Measurements from ENCODE around the gene BPIFB2.
"Not testable (repeated sequence)": the region's sequence is repeated elsewhere in the genome, so short reads cannot be mapped to it uniquely, and the experiment has no call there.

BPIFB2 gene, protein sequence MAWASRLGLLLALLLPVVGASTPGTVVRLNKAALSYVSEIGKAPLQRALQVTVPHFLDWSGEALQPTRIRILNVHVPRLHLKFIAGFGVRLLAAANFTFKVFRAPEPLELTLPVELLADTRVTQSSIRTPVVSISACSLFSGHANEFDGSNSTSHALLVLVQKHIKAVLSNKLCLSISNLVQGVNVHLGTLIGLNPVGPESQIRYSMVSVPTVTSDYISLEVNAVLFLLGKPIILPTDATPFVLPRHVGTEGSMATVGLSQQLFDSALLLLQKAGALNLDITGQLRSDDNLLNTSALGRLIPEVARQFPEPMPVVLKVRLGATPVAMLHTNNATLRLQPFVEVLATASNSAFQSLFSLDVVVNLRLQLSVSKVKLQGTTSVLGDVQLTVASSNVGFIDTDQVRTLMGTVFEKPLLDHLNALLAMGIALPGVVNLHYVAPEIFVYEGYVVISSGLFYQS

DNA sequence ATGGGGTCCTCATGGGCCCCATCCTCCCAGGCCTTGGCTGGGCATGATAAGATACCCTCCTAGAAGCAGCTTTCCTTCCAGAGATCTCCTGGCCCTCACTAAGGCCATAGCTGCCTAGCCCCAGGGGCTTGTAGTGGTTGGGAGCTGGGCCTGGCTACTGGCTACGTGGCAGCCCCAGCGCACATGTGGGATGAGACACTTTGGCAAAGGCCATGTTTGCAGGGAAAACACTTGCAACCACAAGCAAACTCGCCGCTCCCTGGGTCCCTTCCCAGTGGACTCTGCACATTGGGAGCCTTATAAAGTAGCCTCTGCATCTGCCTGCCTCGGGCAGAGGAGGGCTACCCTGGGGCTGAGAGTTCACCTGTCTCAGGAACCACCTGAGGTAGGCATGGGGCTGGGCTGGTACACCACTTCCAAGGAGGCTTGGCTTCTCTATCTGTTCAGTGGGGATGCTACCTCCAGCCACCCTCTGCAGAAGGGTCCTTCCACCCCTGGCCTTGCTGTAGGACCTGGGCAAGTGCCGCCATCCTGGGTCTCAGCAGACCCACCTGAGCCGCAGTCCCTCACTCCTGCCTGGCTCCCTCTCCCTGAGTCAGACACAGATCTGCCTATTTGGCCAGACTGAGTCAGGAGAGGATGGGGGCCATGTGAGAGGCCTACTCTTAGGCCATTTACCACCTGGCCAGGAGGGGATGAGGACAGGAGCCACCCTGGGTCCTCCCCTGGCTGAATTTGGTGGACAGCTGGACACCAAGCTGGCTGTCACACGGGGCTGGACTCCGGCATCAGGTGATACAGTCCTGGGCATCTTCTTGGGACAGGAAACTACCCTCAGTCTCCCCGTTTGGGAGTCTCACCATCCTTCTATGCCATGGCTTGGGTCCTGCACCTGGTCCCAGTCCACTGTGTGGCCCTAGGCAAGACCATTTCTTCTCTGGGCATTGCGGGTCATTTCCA is at the start of gene BPIFB2:
TSS of gene BPIFB2 (plus strand) at position 329 of the 960 bp plus-strand sequence. CDS start 871 bp downstream, outside the sequence.
- FAIRE-seq (no peak), DNase-seq (ENCODE audit: low spot score) (no peak)

DNA sequence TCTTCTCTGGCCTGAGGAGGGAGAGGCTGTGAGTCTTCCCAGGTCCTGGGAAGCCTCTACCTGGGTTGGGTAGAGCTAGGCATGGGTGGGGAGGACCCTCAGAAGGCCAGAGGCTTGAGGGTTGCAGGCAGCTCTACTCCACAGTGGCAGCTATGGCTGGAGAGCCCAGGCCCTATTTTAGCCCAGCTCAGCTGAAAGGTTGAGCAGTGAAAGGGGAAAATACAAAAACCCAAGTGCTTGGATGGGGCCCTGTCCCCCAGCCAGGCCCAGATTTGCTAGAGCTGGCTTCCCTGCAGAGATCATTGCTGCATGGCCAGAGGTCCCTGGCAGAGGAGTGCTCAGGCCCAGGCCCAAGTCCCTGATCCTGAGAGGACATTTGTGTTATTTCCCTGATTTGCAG is 48.9 kb upstream of the BPIFB2 start:
- FAIRE-seq (no peak), DNase-seq (ENCODE audit: low spot score) (no peak)

DNA sequence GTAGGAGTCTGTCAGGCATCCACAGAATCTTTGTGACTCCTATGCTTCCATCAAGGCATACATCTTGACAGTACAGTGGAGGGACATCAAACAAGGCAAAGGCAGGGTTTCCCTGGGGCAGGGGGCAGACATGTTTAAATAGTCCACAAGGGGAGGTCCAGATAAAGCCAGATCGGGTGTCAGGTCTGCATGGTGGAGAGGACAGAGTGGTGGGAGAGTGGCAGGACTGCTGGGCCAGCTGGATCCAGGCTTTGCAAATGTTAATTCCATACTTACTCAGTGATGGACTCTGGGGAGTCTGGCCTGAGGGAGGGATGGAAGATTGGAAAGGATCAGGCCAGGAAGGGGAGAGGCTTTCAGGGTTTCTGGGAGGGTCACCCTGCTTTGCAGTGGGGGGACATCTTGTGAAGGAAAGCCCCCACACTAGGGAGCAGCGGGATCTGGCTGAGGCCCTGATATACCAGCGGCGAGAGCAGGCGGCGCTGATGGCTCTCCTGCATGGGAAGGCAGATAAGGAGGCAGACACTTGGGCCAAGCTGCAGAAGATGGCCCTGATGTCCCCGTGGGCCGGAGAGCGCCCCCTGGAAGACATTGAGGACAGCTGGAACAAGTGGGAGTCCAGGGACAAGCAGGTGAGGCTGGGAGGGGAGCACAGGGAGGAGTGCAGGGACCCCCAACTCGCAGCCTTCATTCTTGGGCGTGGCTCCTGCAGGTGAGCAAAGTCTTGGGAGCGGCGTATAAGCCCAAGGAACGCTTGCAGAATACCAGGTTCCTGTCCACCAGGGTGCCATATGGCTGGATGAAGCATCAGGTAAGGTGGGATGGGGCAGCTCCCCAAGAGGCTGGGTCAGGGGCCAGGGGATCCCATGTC is 47.9 kb upstream of the BPIFB2 start:
- no peak for FAIRE-seq
- DNase-seq (ENCODE audit: low spot score), result no peak

DNA sequence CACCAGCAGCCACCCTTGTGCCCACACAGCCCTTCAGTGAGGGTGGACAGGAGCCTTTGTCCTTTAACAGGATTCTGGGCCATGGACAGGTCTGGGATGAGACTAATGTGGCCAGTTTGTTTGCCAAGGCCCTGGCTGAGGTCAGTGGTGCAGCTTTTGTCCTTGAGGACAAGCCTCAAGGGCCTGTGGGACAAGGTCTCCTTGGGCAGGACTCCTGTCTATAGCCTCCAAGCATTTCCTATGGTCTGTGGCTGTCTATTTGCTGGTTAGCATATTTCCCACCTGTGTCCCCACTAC is 47.3 kb upstream of the BPIFB2 start:
- DNase-seq (ENCODE audit: low spot score) (no peak), FAIRE-seq (no peak)

DNA sequence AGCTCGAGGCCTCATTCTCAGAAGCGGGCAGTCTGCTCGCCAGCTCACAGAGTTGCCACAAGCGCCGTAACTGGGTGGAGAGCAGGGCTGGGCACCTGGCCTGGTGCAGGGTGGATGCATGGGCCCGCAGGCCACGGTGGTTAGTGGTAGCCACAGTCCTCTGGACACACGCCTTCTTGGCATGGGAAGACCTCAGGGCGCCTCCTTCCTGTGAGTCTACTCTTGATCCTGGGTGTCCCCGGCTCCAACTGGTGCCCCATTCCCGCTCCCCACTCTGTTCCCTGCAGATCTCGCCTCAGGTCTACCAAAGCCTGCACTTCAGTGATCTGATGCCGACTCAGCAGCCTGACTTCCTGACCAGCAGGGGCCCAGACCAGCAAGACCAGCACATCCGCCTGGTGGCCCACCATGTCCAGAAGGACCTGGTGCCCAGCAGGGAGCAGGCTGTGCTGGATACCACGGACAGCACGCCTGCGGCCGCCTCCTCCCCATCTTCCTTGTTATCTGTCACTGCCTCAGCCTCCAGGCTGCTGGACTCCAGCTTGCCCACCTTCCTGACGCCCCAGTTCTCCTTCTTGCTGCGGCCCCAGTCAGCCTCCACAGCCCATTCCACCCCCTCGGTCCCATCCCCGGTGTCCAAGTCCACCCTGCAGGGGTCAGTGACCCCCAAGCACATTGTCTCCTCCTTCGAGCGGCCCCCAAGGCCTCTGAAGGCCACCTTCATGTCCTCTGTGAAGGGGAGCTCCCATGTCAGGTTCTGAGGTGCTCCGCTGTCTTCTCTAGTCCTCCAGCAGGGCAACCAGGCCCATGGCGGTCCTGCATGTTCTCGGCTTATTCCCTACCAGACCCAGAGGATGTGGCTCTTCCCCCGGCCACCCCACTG is 46.4 kb upstream of the BPIFB2 start:
- FAIRE-seq (no peak), DNase-seq (ENCODE audit: low spot score) (no peak)

DNA sequence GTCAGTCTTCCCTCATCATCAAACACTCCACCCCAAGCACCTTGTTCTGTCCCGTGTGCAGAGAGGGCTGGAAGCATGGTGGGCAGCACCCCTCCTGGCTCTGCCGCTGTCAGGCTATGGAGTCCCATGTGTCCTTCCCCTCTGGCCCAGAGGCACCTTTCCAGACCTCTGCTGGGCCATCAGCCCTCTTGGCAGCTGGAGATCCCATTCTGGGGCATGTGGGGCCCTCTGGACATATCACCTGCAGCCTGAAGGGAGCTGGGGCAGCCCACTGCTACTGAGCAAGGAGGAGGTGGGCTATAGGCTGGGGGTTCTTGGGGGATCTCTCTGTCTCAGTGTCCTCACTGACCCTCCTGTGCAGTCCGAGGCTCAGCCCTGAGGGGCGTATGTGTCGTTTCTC is 45.5 kb upstream of the BPIFB2 start:
- no peak for FAIRE-seq
- no peak for DNase-seq (ENCODE audit: low spot score)

DNA sequence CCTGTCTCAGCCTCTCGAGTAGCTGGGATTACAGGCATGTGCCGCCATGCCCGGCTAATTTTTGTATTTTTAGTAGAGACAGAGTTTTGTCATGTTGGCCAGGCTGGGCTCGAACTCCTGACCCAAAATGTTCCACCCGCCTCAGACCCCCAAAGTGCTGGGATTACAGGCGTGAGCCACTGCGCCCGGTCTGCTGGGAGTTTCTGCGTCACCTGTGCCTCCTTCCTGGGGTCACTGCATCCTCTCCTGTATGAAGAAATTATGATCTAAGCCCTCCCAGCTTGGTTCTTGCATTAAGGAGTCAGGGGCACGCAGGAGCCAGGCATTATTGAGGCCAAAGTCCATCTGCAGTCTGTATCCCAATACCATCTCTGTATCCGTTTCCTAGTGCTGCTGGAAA is 44.9 kb upstream of the BPIFB2 start:
- not testable (repeated sequence) for FAIRE-seq; DNase-seq (ENCODE audit: low spot score)

DNA sequence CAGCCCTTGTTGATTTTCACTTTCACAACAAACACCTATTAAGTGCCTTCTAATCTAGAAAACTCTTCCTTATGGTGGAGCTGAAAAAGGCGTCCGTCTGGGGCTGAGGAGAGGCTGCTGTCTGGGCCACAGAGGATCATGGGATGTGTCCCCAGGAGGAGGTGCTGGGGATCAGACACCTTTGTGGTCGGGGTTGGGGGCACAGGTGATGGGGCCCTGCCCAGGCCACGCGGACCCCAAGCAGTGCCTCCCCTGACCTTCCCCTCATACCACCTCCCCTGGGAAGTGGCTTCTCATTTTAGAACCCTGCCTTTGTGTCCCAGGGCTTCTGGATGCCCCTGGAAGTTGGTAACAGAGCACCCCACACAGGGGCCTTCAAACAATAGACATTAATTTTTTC is 44.3 kb upstream of the BPIFB2 start:
- DNase-seq (ENCODE audit: low spot score) (no peak), FAIRE-seq (no peak)

DNA sequence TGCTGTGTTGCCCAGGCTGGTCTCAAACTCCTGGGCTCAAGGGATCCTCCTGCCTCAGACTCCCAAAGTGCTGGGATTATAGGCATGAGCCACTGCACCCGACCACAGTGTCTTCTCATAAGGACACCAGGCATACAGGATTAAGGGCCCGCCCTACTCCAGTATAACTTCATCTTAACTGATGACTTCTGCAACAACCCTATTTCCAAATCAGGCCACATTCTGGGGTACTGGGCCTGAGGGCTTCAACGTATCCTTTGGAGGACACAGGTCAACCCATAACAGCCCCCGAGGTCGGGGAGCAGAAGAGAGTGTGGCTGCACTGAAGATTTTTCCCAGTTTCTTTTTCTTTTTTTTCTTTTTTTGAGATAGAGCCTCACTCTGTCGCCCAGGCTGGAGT is 42.9 kb upstream of the BPIFB2 start:
- no peak for FAIRE-seq
- no peak for DNase-seq (ENCODE audit: low spot score)

DNA sequence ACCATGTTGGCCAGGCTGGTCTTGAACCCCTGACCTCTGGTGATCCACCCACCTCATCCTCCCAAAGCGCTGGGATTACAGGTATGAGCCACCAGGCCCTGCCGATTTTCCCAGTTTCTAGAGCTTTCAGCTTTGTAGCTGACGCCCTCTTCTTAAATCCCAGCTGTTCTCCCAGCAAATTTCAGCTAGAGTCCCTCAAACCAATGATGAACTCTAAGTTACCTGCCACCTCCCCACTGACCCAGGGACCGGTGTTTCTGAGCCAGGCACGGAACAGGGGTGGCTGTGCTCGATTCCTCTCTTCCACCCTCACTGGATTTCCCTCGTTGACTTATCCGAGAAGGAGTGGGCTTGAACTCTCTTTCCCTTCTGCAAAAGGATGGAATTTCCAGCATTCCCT is 42.4 kb upstream of the BPIFB2 start:
- no peak for FAIRE-seq
- DNase-seq (ENCODE audit: low spot score), result no peak

DNA sequence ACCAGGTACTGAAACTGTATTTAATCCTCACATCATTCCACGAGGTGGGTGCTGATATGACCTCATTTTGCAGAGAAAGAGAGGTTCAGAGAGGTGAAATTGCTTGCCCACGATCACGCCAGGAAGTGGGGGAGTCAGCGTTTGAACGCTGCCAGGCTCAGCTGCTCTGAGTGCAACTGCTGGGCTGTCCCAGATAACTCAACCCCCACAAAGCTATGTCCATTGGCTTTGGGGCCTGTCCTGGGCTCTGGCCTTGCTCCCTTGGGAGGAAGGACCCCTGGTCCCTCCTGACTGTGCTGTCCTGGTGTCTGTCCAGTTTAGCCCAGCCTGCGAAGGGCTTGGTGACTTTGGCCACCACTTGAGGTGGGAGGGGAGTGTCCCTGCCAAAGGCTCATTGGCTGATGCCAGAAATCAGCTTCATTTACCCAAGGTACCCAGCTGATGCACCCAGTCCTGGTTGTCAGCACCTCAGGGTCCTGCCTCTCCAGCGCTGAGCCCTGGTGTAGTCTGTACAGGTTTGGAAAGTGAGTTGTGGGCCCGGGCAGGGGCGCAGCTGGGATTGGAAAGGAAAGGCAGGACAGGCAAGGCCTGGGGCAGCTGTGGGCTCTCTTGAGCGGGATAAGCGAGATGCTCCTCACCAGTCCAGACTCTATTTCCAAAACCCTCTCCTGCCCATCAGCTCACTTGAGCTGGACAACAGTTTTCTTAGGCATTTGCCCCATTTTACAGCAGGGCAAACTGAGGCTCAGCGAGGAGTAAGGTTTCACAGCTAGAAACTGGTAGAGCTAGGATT is 41.7 kb upstream of the BPIFB2 start:
- DNase-seq (ENCODE audit: low spot score) (no peak), FAIRE-seq (no peak)

DNA sequence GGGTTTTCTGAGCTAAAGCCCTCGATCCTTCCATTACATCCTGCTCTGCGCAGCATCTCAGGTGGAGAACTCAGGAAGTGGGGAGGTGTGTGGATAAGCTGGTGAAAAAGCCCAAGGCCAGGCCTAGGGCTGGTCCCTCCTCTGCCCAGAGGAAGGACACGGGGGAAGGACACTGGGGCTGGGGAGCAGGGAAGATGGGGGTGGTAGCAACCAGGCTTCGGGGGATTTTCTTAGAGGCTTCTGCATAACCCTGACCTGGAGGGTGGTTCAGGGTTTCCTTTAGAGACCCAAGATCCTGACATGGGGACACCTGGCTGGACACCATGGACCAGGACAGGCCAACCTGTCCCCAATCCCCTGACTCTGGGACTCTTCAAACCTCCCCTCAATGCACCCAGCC is 41.1 kb upstream of the BPIFB2 start:
- DNase-seq (ENCODE audit: low spot score), result no peak
- FAIRE-seq, result no peak

DNA sequence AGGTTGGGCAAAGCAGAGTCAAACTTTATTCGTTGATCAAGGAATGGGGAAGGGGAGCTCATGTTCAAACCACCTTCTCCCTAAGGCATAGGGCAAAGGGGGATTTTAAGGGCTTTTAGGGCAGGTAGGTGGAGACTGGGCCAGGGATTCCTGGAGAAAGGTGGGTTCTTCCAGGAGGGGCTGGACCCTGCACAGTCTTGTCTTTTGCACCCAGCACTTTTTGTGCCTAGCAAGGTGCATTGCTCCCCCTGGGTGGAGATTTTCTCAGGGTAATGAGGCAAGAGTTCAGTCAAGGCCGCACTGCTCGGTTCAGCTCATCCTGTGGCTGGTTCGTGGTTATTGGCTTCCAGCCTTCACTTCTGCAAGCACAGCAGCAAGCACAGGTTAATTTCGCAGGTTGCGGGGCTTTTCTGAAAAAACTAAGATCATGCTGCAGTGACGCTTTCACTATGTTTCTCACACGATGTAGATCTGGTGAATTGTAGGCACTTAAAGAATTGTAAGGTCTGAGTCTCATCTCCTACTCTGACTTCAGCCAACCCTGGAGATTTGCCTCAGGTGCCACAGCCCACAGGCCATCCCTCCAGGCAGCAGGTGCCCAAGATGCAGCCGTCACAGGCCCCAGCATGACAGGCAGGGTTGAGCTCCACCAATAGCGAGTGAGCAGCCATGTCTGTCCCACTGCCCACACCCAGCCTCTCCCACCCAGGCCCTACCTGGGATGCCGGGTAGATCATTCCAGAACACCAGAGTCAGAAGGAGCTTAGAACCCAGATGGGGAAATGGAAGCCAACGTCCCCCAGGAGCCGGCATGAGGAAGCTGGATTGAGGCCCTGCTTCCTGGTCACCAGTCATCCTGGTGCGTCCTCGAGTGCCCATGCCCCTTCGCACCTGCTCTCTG is 40.4 kb upstream of the BPIFB2 start:
- FAIRE-seq (no peak), DNase-seq (ENCODE audit: low spot score) (no peak)

DNA sequence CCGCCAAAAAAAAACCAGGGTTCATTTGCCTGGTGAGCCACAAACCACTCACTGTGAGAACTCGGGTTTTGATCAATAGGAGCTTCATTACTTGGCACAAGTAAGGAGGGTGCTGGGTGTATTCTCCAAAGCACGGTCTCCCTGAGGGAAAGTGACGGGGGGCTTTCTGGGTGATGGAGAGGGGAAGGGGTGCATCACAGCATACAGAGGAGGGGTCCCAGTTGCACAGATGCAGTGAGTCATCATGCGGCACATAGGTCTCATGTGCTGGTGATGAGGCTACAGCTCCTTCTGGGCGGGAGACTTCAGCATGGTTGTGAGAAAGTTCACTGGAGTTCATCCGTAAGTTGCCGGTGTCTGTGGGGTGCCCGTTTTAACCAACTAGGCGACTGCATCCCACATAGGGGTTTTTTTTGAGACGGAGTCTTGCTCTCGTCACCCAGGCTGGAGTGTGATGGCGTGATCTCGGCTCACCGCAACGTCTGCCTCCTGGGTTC is 39.5 kb upstream of the BPIFB2 start:
- FAIRE-seq, result no peak
- no peak for DNase-seq (ENCODE audit: low spot score)

DNA sequence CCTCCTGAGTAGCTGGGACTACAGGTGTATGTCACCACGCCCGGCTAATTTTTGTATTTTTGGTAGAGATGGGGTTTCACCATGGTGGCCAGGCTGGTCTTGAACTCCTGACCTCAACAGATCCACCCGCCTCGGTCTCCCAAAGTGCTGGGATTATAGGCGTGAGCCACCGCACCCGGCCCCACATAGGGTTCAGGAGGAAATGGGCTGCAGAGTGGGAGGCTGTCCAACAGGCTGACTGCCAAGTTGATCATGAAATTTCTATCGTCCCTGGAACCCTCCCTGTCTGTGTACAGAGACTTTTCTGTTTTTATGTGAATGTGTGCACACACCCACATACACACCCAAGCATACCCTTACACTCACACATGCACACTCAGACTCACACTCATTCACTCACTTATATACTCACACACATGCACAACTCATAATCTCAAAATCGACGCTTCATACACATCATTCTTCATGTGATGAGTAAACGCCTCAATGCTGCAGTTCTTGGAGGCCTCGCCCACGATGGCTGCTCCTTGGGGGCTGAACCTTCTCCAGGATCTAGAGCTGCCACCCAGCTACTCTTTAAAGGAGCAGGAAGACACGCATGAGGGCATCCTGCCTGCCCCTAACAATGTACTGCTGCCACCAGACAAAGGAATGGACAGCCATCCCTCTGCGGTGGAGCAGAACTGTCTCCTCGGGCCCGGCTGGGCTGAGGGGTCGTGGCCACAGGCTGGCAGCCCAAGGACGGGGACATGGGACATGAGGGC is 38.8 kb upstream of the BPIFB2 start:
- DNase-seq (ENCODE audit: low spot score), result no peak
- no peak for FAIRE-seq

DNA sequence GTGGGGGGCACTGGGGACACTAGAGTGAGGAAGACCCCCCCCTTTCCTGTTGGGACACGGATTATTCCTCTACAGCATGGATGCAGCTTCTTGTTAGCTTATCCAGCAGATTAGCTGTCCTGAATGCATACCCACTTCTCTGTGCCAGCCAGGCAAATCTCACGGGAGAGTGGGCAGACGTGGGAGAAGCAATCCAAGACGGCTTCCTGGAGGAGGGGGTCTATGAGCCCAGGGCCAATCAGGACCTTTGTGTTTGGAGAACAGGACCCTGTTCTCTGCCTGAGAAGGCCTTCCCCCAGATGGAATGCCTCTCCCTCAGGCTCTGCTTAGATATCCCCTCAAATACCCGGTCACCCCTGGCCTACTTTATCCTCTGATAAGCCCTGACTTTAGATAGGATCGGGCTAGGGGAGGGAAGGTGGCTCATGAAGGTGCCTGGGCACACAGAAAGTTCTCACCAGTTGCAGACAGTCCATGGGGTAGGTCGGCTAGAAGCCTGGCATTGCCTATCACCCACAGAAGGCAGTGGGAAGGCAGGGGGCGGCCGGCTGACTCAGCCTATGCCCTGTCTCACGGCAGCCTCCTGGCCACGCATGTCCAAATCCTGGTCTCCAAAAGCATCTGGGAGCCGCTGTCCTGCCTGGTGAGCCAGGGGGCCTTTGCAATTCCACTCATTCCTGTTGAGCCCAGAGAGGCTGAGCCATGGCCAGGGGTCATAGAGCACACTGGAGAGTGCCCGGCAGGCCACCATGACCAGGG is 38.0 kb upstream of the BPIFB2 start:
- FAIRE-seq, result no peak
- no peak for DNase-seq (ENCODE audit: low spot score)
